ENCODE results near the gene PDGFC. TPM values are rescaled to one million over a fixed set of nuclear protein-coding genes. Genes with fewer than 3 reads are reported as not detected.

Gene PDGFC
- total RNA-seq, 1 experiment from 2014 or later = 4.5 TPM

GRCh38 chr4:156779042-156779441, 192.6 kb downstream of the PDGFC start:
- no peak overlapping the region for H2BK5ac ChIP-seq (ENCODE audit: insufficient read length, low read length)
- no peak overlapping the region for H4K5ac ChIP-seq (ENCODE audit: insufficient read length, low read depth, low read length)
- Mint-ChIP-seq H3K4me3 (no peak overlapping the region), H3K9me3 (no peaks in the 10 kb centered on the region), H3K27me3 (ENCODE audit: low read depth) (no peaks in the 10 kb centered on the region), H3K4me1 (peaks cover 3 to 6% of the 10 kb centered on the region in 2 experiments; a peak in 3 of 4 replicates), H3K36me3 (ENCODE audit: insufficient read depth in 1 of 3, low read depth in 3 of 3) (no peaks in the 10 kb centered on the region), H3K27ac (no peak overlapping the region)
- no peak overlapping the region for H2AFZ ChIP-seq (ENCODE audit: low read length)
- no peaks in the 10 kb centered on the region; the same call in 1 of the 2 replicates for H3K27me3 ChIP-seq (ENCODE audit: insufficient read depth, low read length)
- no peak for TF ChIP-seq CTCF (conservative IDR thresholded peaks at IDR 0.05)
- H4K20me1 ChIP-seq (ENCODE audit: control insufficient read depth, insufficient read depth, insufficient read length) = no peaks in the 10 kb centered on the region
- no peak overlapping the region for H2AK5ac ChIP-seq (ENCODE audit: insufficient read length, low read length)
- no peak overlapping the region for H3K4me2 ChIP-seq (ENCODE audit: insufficient read depth, insufficient read length, low read length)
- no peak overlapping the region for H3K9ac ChIP-seq (ENCODE audit: extremely low read depth, insufficient read length, low read length)
- no peak overlapping the region for H3K18ac ChIP-seq (ENCODE audit: insufficient read length, low read depth, low read length)
- H2BK20ac ChIP-seq (ENCODE audit: low read depth, low read length, poor library complexity, severe bottlenecking) = no peak overlapping the region
- no peak overlapping the region for H2BK15ac ChIP-seq (ENCODE audit: low read depth, low read length)
- H3K27ac ChIP-seq (ENCODE audit: insufficient read length, low read depth, low read length) = no peak overlapping the region
- WGBS (ENCODE audit: extremely low coverage, insufficient read length, low lambda C conversion rate) = no CpG with 5 or more reads among the region's 4 CpGs
- no peaks in the 10 kb centered on the region for H3K79me2 ChIP-seq (ENCODE audit: insufficient read depth, low read length)
- H3K56ac ChIP-seq (ENCODE audit: insufficient read length, low read depth, low read length) = no peak overlapping the region
- H3K9me3 ChIP-seq (ENCODE audit: control insufficient read depth, low read depth, low read length) = no peaks in the 10 kb centered on the region
- H4K8ac ChIP-seq (replicated peaks; ENCODE audit: insufficient read length, low read depth, low read length) = no peak overlapping the region
- H3K23ac ChIP-seq (ENCODE audit: insufficient read length, low read depth, low read length) = no peak overlapping the region
- H3K23me2 ChIP-seq (ENCODE audit: insufficient read length, low read depth, low read length, poor library complexity, severe bottlenecking) = no peaks in the 10 kb centered on the region
- H2BK120ac ChIP-seq (ENCODE audit: low read depth, low read length, poor library complexity, severe bottlenecking) = no peak overlapping the region
- H3K79me1 ChIP-seq (ENCODE audit: insufficient read depth, low read depth, low read length, poor library complexity, severe bottlenecking) = no peaks in the 10 kb centered on the region
- H4K91ac ChIP-seq (ENCODE audit: insufficient read length, low read depth, low read length) = no peak overlapping the region
- no peak overlapping the region for H3K4ac ChIP-seq (ENCODE audit: low read depth, low read length)
- H3K14ac ChIP-seq (ENCODE audit: insufficient read depth, low read length) = no peak overlapping the region
- DNase-seq = no peak
- no peaks in the 10 kb centered on the region; the same call in 1 of the 2 replicates for H3K4me1 ChIP-seq (ENCODE audit: insufficient read depth, low read length)
- H3T11ph ChIP-seq (ENCODE audit: low read length) = no peak overlapping the region
- H2BK12ac ChIP-seq (ENCODE audit: insufficient read length, low read depth, low read length) = no peak overlapping the region
